Astrocyte (in vitro differentiated cells and primary cell): ENCODE data around the gene CAMK2G. TPM values are rescaled to one million over a fixed set of nuclear protein-coding genes. Genes with fewer than 3 reads are reported as not detected.

Source experiments
- DNase-seq: peaks from one replicate; pipeline ENCODE4 v3.0.0-alpha.2; 2010; ENCODE audit warnings: low read depth
- FAIRE-seq: peaks from 2 replicates; lab custom pipeline; 2011; peaks lifted over from hg19 to GRCh38; lab: Jason Lieb, UNC
- H2AFZ ChIP-seq: 2 replicates; pipeline ENCODE4 v1.6.0; 2012; ENCODE audit warnings: low read depth, low read length, inconsistent platforms
- H3K27ac ChIP-seq: 2 replicates; pipeline ENCODE4 v1.5.1; 2011; ENCODE audit warnings: low read depth, low read length, inconsistent platforms
- H3K27me3 ChIP-seq: 2 replicates; pipeline ENCODE4 v1.6.0; 2011; ENCODE audit warnings: low read length, inconsistent platforms; ENCODE audit not compliant: insufficient read depth
- H3K36me3 ChIP-seq: 2 replicates; pipeline ENCODE4 v1.5.1; 2011; ENCODE audit warnings: low read length, inconsistent platforms; ENCODE audit not compliant: insufficient read depth
- H3K4me1 ChIP-seq: 2 replicates; pipeline ENCODE4 v1.5.1; 2011; ENCODE audit warnings: low read length, inconsistent platforms; ENCODE audit not compliant: insufficient read depth
- H3K4me2 ChIP-seq: 2 replicates; pipeline ENCODE4 v1.6.0; 2012; ENCODE audit warnings: low read length, inconsistent platforms
- H3K4me3 ChIP-seq: 2 replicates; pipeline ENCODE4 v1.5.1; 2011; ENCODE audit warnings: low read depth, mild to moderate bottlenecking, low read length, inconsistent platforms; ENCODE audit not compliant: insufficient read depth
- H3K79me2 ChIP-seq: 2 replicates; pipeline ENCODE4 v1.6.0; 2012; ENCODE audit warnings: mild to moderate bottlenecking, low read length, inconsistent platforms; ENCODE audit not compliant: insufficient read depth
- H3K9ac ChIP-seq: 2 replicates; pipeline ENCODE4 v1.6.0; 2012; ENCODE audit warnings: mild to moderate bottlenecking, low read length, inconsistent platforms
- H3K9me3 ChIP-seq: 2 replicates; pipeline ENCODE4 v1.5.1; 2012; ENCODE audit warnings: low read depth, mild to moderate bottlenecking, low read length, inconsistent platforms; ENCODE audit not compliant: insufficient read depth
- H4K20me1 ChIP-seq: 2 replicates; pipeline ENCODE4 v1.6.0; 2012; ENCODE audit warnings: low read length, inconsistent platforms; ENCODE audit not compliant: insufficient read depth
- H3K27ac Mint-ChIP-seq: one replicate; pipeline ENCODE4 v1.8.0; 2021; ENCODE audit warnings: mild to moderate bottlenecking, mixed read lengths; ENCODE audit not compliant: unreplicated experiment
- H3K27me3 Mint-ChIP-seq: one replicate; pipeline ENCODE4 v1.8.0; 2021; ENCODE audit warnings: low read depth, mixed read lengths; ENCODE audit not compliant: unreplicated experiment
- H3K36me3 Mint-ChIP-seq: one replicate; pipeline ENCODE4 v1.8.0; 2021; ENCODE audit warnings: low read depth, mixed read lengths; ENCODE audit not compliant: unreplicated experiment
- H3K4me1 Mint-ChIP-seq: one replicate; pipeline ENCODE4 v1.8.0; 2021; ENCODE audit warnings: low read depth, mixed read lengths; ENCODE audit not compliant: unreplicated experiment
- H3K4me3 Mint-ChIP-seq: one replicate; pipeline ENCODE4 v1.8.0; 2021; ENCODE audit warnings: mild to moderate bottlenecking, moderate library complexity, mixed read lengths; ENCODE audit not compliant: unreplicated experiment
- H3K9me3 Mint-ChIP-seq: one replicate; pipeline ENCODE4 v1.8.0; 2021; ENCODE audit warnings: mild to moderate bottlenecking, mixed read lengths; ENCODE audit not compliant: unreplicated experiment
- CTCF ChIP-seq: IDR thresholded peaks from 2 replicates; pipeline ENCODE4 v1.5.1; 2011; ENCODE audit warnings: low read depth, mild to moderate bottlenecking, inconsistent platforms, low read length, moderate library complexity; ENCODE audit not compliant: insufficient read depth
- EZH2 ChIP-seq: IDR thresholded peaks from 2 replicates; pipeline ENCODE4 v1.6.1; 2012; ENCODE audit warnings: mild to moderate bottlenecking, low read length, inconsistent platforms; ENCODE audit not compliant: insufficient read depth
- total RNA-seq: library from RNA; stranded (reverse); gene quantifications from 2 replicates; pipeline ENCODE4 v1.2.1, GENCODE V29; 2021

The CAMK2G gene
- total RNA-seq, 1 donor from 2014 or later = 19.8 TPM

DNA sequence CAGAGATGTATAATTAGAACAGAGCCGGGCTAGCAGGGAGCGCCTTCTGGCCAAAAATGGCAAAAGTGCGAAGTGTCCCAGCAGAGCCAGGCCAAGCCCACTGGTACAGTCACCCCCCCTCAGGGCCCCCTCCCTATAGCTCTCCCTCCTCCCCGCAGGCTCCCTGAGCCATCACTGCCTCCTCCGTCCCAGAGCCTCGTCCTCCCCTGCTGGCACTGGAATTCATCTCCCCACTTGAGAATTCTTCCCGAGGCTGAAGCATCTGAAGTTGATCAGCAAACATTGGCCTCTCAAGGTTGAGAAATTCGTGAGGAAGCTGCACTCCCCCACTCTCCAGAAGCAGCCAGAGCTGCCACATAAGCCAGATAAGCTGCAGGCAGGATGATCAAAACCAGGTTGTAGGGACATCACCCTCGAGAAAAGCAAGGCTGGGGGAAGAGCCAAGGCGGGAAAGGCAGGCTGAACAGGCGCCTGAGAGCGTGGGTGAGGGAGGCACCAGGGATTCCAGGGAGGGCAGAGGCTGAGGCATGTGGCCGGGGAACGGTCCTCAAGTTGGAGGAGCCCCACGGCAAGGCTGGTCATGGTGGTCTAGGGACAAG lies 23.4 kb downstream of the CAMK2G start:
- TF ChIP-seq CTCF = no peak
- TF ChIP-seq EZH2 = no peak
- Histone ChIP-seq H3K27ac (no peak overlapping the region), H3K4me2 (peak overlapping the region; percentile 22), H2AFZ (no peak overlapping the region), H3K4me3 (no peak overlapping the region), H3K27me3 (no peaks in the 10 kb centered on the region), H4K20me1 (peaks cover 36% of the 10 kb centered on the region), H3K9ac (no peak overlapping the region), H3K79me2 (no peaks in the 10 kb centered on the region), H3K4me1 (peaks cover 10% of the 10 kb centered on the region), H3K36me3 (peaks cover 17% of the 10 kb centered on the region), H3K9me3 (no peaks in the 10 kb centered on the region)
- Mint-ChIP-seq H3K9me3 (no peaks in the 10 kb centered on the region), H3K36me3 (peaks cover 36% of the 10 kb centered on the region), H3K4me3 (no peak overlapping the region), H3K27ac (no peak overlapping the region), H3K27me3 (no peaks in the 10 kb centered on the region), H3K4me1 (peaks cover 4% of the 10 kb centered on the region)
- no peak for FAIRE-seq
- peak; percentile 55 for DNase-seq

DNA sequence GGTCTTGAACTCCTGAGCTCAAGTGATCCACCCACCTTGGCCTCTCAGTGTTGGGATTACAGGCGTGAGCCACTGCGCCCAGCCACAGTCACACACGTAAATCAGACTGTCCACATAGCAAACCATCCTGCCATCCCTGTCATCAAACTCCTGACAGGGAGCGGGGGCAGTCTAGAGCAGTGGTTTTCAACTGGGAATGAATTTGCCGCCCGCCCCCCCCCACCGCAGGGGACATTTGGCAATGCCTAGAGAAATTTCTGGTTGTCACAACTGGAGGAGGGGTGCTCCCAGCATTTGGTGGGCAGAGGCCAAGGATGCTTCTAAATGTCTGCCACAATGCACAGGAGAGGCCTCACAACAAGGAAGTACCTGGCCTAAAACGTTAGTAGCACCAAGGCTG lies 24.1 kb downstream of the CAMK2G start:
- H3K4me1 Mint-ChIP-seq = peaks cover 4% of the 10 kb centered on the region
- TF ChIP-seq EZH2 (no peak), CTCF (no peak)
- Histone ChIP-seq H3K4me2 (no peak overlapping the region), H3K9me3 (no peaks in the 10 kb centered on the region), H3K27me3 (no peaks in the 10 kb centered on the region), H3K36me3 (peaks cover 17% of the 10 kb centered on the region), H3K79me2 (no peaks in the 10 kb centered on the region), H2AFZ (no peak overlapping the region), H3K4me1 (peaks cover 10% of the 10 kb centered on the region), H3K9ac (no peak overlapping the region), H4K20me1 (peaks cover 28% of the 10 kb centered on the region), H3K27ac (no peak overlapping the region), H3K4me3 (no peak overlapping the region)
- H3K4me3 Mint-ChIP-seq = no peak overlapping the region
- H3K9me3 Mint-ChIP-seq = no peaks in the 10 kb centered on the region
- no peak for FAIRE-seq
- H3K27me3 Mint-ChIP-seq = no peaks in the 10 kb centered on the region
- peaks cover 39% of the 10 kb centered on the region for H3K36me3 Mint-ChIP-seq
- H3K27ac Mint-ChIP-seq = no peak overlapping the region
- no peak for DNase-seq

GRCh38 chr10:73848821-73849489 lies 25.4 kb downstream of the CAMK2G start:
- Mint-ChIP-seq H3K27ac (no peak overlapping the region), H3K9me3 (no peaks in the 10 kb centered on the region), H3K36me3 (peaks cover 37% of the 10 kb centered on the region), H3K4me3 (no peak overlapping the region), H3K4me1 (peaks cover 4% of the 10 kb centered on the region), H3K27me3 (no peaks in the 10 kb centered on the region)
- Histone ChIP-seq H3K9me3 (no peaks in the 10 kb centered on the region), H3K4me2 (no peak overlapping the region), H3K4me1 (peaks cover 10% of the 10 kb centered on the region), H3K4me3 (no peak overlapping the region), H3K27me3 (no peaks in the 10 kb centered on the region), H3K79me2 (no peaks in the 10 kb centered on the region), H3K27ac (no peak overlapping the region), H3K9ac (no peak overlapping the region), H4K20me1 (peaks cover 17% of the 10 kb centered on the region), H3K36me3 (peaks cover 17% of the 10 kb centered on the region), H2AFZ (no peak overlapping the region)
- FAIRE-seq (peak; percentile 41), DNase-seq (peak; percentile 45)
- TF ChIP-seq EZH2 = no peak
- peak; percentile 98 for TF ChIP-seq CTCF
